BLaER1 treated with 17β-estradiol and CSF1 and Interleukin-3, amounts not matched to agents 10 nM and 100 nM (cell line): ENCODE measurements around the gene RAMP1.
A peak's percentile ranks its signal among the peaks of the same experiment; 100 is the strongest.

Source experiments
- H3K27ac ChIP-seq, 11 experiments: shearing (Covaris generic); formaldehyde crosslinking; 2 replicates each; pipeline ENCODE4 v1.8.1; 2022
- H3K27me3 ChIP-seq, 11 experiments: shearing (Covaris generic); formaldehyde crosslinking; 2 replicates each; pipeline ENCODE4 v1.8.1; 2022
- H3K36me3 ChIP-seq, 11 experiments: shearing (Covaris generic); formaldehyde crosslinking; 2 replicates each; pipeline ENCODE4 v1.8.1; 2022
- H3K4me1 ChIP-seq, 10 experiments: shearing (Covaris generic); formaldehyde crosslinking; 2 replicates each; pipeline ENCODE4 v1.8.1; 2022
- H3K4me2 ChIP-seq, 11 experiments: shearing (Covaris generic); formaldehyde crosslinking; 2 replicates each; pipeline ENCODE4 v1.8.1; 2022
- H3K4me3 ChIP-seq, 10 experiments: shearing (Covaris generic); formaldehyde crosslinking; 2 replicates each; pipeline ENCODE4 v1.8.1; 2022
- H3K9ac ChIP-seq, 11 experiments: shearing (Covaris generic); formaldehyde crosslinking; 2 replicates each; pipeline ENCODE4 v1.8.1; 2022
- H3K9me3 ChIP-seq, 11 experiments: shearing (Covaris generic); formaldehyde crosslinking; replicated peaks in 1 of 11; 2 replicates each; pipeline ENCODE4 v1.8.1; 2022
- H4K20me1 ChIP-seq, 11 experiments: shearing (Covaris generic); formaldehyde crosslinking; 2 replicates each; pipeline ENCODE4 v1.8.1; 2022
- Cebpa-rat ChIP-seq, 11 experiments: shearing (Covaris generic); IDR thresholded peaks; 2 replicates each; pipeline ENCODE4 v1.8.1; 2022

Gene RAMP1

GRCh38 chr2:237923481-237924163, 64.2 kb downstream of the RAMP1 start:
- Histone ChIP-seq H3K4me1 (peaks cover 22 to 51% (median 23%) of the 10 kb centered on the region in 10 experiments), H3K4me3 (peak overlapping the region in 9 of 10 experiments; percentile 34 to 56 (median 45); a peak in 15 of 20 replicates), H3K36me3 (no peaks in the 10 kb centered on the region), H3K4me2 (peak overlapping the region; percentile 63 to 92 (median 77)), H3K9me3 (peaks cover 10 to 15% (median 12%) of the 10 kb centered on the region in 11 experiments; a peak in 19 of 22 replicates), H3K9ac (peak overlapping the region; percentile 18 to 70 (median 46); a peak in 16 of 22 replicates), H3K27ac (peak overlapping the region in 5 of 11 experiments; percentile 23 to 64 (median 32); a peak in 8 of 22 replicates), H3K27me3 (no peaks in the 10 kb centered on the region), H4K20me1 (no peaks in the 10 kb centered on the region; a peak in 1 of 22 replicates)
- no peak for TF ChIP-seq Cebpa-rat (IDR thresholded peaks at IDR 0.05)

- Histone ChIP-seq H3K9ac (no peak overlapping the region), H3K27me3 (no peaks in the 10 kb centered on the region), H3K4me3 (no peak overlapping the region), H4K20me1 (no peaks in the 10 kb centered on the region; a peak in 1 of 22 replicates), H3K27ac (no peak overlapping the region), H3K36me3 (no peaks in the 10 kb centered on the region), H3K9me3 (peaks cover 15 to 20% (median 17%) of the 10 kb centered on the region in 11 experiments; a peak in 19 of 22 replicates), H3K4me2 (peak overlapping the region in 5 of 11 experiments; percentile 1 to 84 (median 18); a peak in 8 of 22 replicates), H3K4me1 (peaks cover 17 to 49% (median 20%) of the 10 kb centered on the region in 10 experiments)
- no peak for TF ChIP-seq Cebpa-rat (IDR thresholded peaks at IDR 0.05)
Observed at GRCh38 chr2:237924164-237924534, 64.7 kb downstream of the RAMP1 start.

GRCh38 chr2:237927135-237927534, 67.7 kb downstream of the RAMP1 start:
- no peak overlapping the region for H3K4me2 ChIP-seq
- H3K36me3 ChIP-seq = peaks cover 0 to 6% (median 0%) of the 10 kb centered on the region in 11 experiments; a peak in 1 of 22 replicates
- peaks cover 23 to 39% (median 36%) of the 10 kb centered on the region in 11 experiments for H3K9me3 ChIP-seq
- no peak overlapping the region for H3K9ac ChIP-seq
- peaks cover 13 to 28% (median 21%) of the 10 kb centered on the region in 10 experiments; a peak in 19 of 20 replicates for H3K4me1 ChIP-seq
- H3K27me3 ChIP-seq = no peaks in the 10 kb centered on the region
- H3K27ac ChIP-seq = no peak overlapping the region
- TF ChIP-seq Cebpa-rat (IDR thresholded peaks at IDR 0.05) = no peak
- H4K20me1 ChIP-seq = no peaks in the 10 kb centered on the region; a peak in 1 of 22 replicates
- H3K4me3 ChIP-seq = no peak overlapping the region

GRCh38 chr2:237927986-237928385, 68.6 kb downstream of the RAMP1 start:
- H3K9me3 ChIP-seq = peaks cover 23 to 39% (median 36%) of the 10 kb centered on the region in 11 experiments
- peaks cover 0 to 6% (median 0%) of the 10 kb centered on the region in 11 experiments; a peak in 1 of 22 replicates for H3K36me3 ChIP-seq
- H3K4me2 ChIP-seq = no peak overlapping the region
- no peak for TF ChIP-seq Cebpa-rat (IDR thresholded peaks at IDR 0.05)
- no peak overlapping the region for H3K9ac ChIP-seq
- no peak overlapping the region for H3K4me3 ChIP-seq
- no peak overlapping the region for H3K27ac ChIP-seq
- H4K20me1 ChIP-seq = no peaks in the 10 kb centered on the region; a peak in 1 of 22 replicates
- H3K4me1 ChIP-seq = peaks cover 6 to 22% (median 17%) of the 10 kb centered on the region in 10 experiments; a peak in 19 of 20 replicates
- no peaks in the 10 kb centered on the region for H3K27me3 ChIP-seq

GRCh38 chr2:237929979-237930378, 70.6 kb downstream of the RAMP1 start:
- peaks cover 0 to 6% (median 0%) of the 10 kb centered on the region in 11 experiments; a peak in 1 of 22 replicates for H3K36me3 ChIP-seq
- TF ChIP-seq Cebpa-rat (IDR thresholded peaks at IDR 0.05) = no peak
- H3K27me3 ChIP-seq = no peaks in the 10 kb centered on the region
- H3K4me3 ChIP-seq = no peak overlapping the region
- no peak overlapping the region for H3K4me2 ChIP-seq
- H4K20me1 ChIP-seq = no peaks in the 10 kb centered on the region; a peak in 1 of 22 replicates
- H3K27ac ChIP-seq = no peak overlapping the region
- H3K9me3 ChIP-seq = peaks cover 23 to 39% (median 36%) of the 10 kb centered on the region in 11 experiments
- H3K4me1 ChIP-seq = peaks cover 3 to 16% (median 12%) of the 10 kb centered on the region in 10 experiments
- no peak overlapping the region for H3K9ac ChIP-seq

- Histone ChIP-seq H3K36me3 (peaks cover 0 to 6% (median 0%) of the 10 kb centered on the region in 11 experiments; a peak in 1 of 22 replicates), H3K4me3 (no peak overlapping the region), H3K27me3 (no peaks in the 10 kb centered on the region), H4K20me1 (no peaks in the 10 kb centered on the region; a peak in 1 of 22 replicates), H3K4me1 (peaks cover 14 to 28% (median 20%) of the 10 kb centered on the region in 10 experiments), H3K27ac (no peak overlapping the region), H3K4me2 (peak overlapping the region in 5 of 11 experiments; percentile 38 to 76 (median 58); a peak in 10 of 22 replicates), H3K9ac (no peak overlapping the region; a peak in 1 of 22 replicates), H3K9me3 (peaks cover 23 to 39% (median 36%) of the 10 kb centered on the region in 11 experiments)
- TF ChIP-seq Cebpa-rat (IDR thresholded peaks at IDR 0.05) = no peak
Observed at GRCh38 chr2:237931205-237931721, 71.8 kb downstream of the RAMP1 start.

- H3K27ac ChIP-seq = no peak overlapping the region
Observed at GRCh38 chr2:237932731-237933131, 73.3 kb downstream of the RAMP1 start.

GRCh38 chr2:237934186-237934585, 74.8 kb downstream of the RAMP1 start:
- no peaks in the 10 kb centered on the region; a peak in 1 of 22 replicates for H4K20me1 ChIP-seq
- no peak overlapping the region for H3K4me2 ChIP-seq

More at GRCh38 chr2:237932731-237933131, 73.3 kb downstream of the RAMP1 start:
- H3K27me3 ChIP-seq = no peaks in the 10 kb centered on the region
- H3K4me3 ChIP-seq = no peak overlapping the region
- no peak for TF ChIP-seq Cebpa-rat (IDR thresholded peaks at IDR 0.05)
- peaks cover 0 to 6% (median 0%) of the 10 kb centered on the region in 11 experiments; a peak in 1 of 22 replicates for H3K36me3 ChIP-seq
- no peak overlapping the region for H3K4me2 ChIP-seq
- no peaks in the 10 kb centered on the region; a peak in 1 of 22 replicates for H4K20me1 ChIP-seq
- peaks cover 14 to 28% (median 19%) of the 10 kb centered on the region in 10 experiments for H3K4me1 ChIP-seq
- H3K9me3 ChIP-seq = peaks cover 18 to 36% (median 32%) of the 10 kb centered on the region in 11 experiments
- H3K9ac ChIP-seq = no peak overlapping the region

More at GRCh38 chr2:237934186-237934585, 74.8 kb downstream of the RAMP1 start:
- no peak for TF ChIP-seq Cebpa-rat (IDR thresholded peaks at IDR 0.05)
- Histone ChIP-seq H3K9ac (no peak overlapping the region), H3K4me1 (peaks cover 14 to 28% (median 19%) of the 10 kb centered on the region in 10 experiments), H3K9me3 (peaks cover 7 to 22% (median 19%) of the 10 kb centered on the region in 11 experiments; a peak in 20 of 22 replicates), H3K36me3 (peaks cover 0 to 6% (median 0%) of the 10 kb centered on the region in 11 experiments; a peak in 1 of 22 replicates), H3K27me3 (no peaks in the 10 kb centered on the region), H3K4me3 (no peak overlapping the region), H3K27ac (no peak overlapping the region)
